C4-2B (cell line): ENCODE data around the gene CTPS1.

Experiments
- H3K27ac ChIP-seq: fragments of 450-650 bp; 2 replicates; pipeline ENCODE4 v1.5.1; 2017
- CTCF ChIP-seq: fragments of 450-650 bp; conservative IDR thresholded peaks from 2 replicates; pipeline ENCODE4 v1.5.1; 2017; ENCODE audit warnings: mild to moderate bottlenecking
- ZFX ChIP-seq: fragments of 450-650 bp; IDR thresholded peaks from 2 replicates; pipeline ENCODE4 v1.6.1; 2017

CTPS1 gene

GRCh38 chr1:41018018-41018410 lies 38.5 kb downstream of the CTPS1 start:
- TF ChIP-seq ZFX = no peak
- no peak overlapping the region for H3K27ac ChIP-seq

- no peak overlapping the region for H3K27ac ChIP-seq
- TF ChIP-seq CTCF = no peak
- TF ChIP-seq ZFX = no peak
Observed at GRCh38 chr1:41019353-41019745, 39.9 kb downstream of the CTPS1 start.

GRCh38 chr1:41020109-41020576 lies 40.6 kb downstream of the CTPS1 start:
- TF ChIP-seq CTCF = no peak
- TF ChIP-seq ZFX = no peak
- H3K27ac ChIP-seq = no peak overlapping the region

GRCh38 chr1:41020654-41021053 lies 41.2 kb downstream of the CTPS1 start:
- no peak overlapping the region for H3K27ac ChIP-seq
- TF ChIP-seq CTCF (no peak), ZFX (no peak)

GRCh38 chr1:41021526-41022308 lies 42.2 kb downstream of the CTPS1 start, which contains the start of gene SLFNL1:
Gene SLFNL1 (minus strand): TSS chr1:41021725. CDS start chr1:41020660, 1,065 bp downstream.
- TF ChIP-seq ZFX (no peak), CTCF (no peak)
- H3K27ac ChIP-seq = no peak within 1 kb of the TSS

GRCh38 chr1:41022424-41022823 lies 42.9 kb downstream of the CTPS1 start:
- no peak for TF ChIP-seq CTCF
- no peak for TF ChIP-seq ZFX
- H3K27ac ChIP-seq = no peak overlapping the region

GRCh38 chr1:41023279-41023990 lies 43.9 kb downstream of the CTPS1 start:
- H3K27ac ChIP-seq = no peak overlapping the region
- TF ChIP-seq CTCF (no peak; the same call in 1 of the 2 replicates), ZFX (no peak)
